SK-N-SH (cell line): ENCODE measurements around the gene CRIP1. TPM values are rescaled to one million over a fixed set of nuclear protein-coding genes. Genes with fewer than 3 reads are reported as not detected.

ENCODE experiments used
- CTCF ChIA-PET: fragments of 300-600, 350-600 bp; formaldehyde crosslinking; extraction: SDS; loops from one replicate; lab custom pipeline; 2021; lab: Yijun Ruan, JAX
- POLR2A ChIA-PET: fragments of 350-600 bp; sonication (Branson Sonifier 250); formaldehyde crosslinking; extraction: SDS; loops from one replicate; lab custom pipeline; 2020; ENCODE audit warnings: antibody characterized with exemption, inconsistent platforms; lab: Yijun Ruan, JAX
- DNase-seq: peaks from one replicate; pipeline ENCODE4 v3.0.0; 2012
- H2AFZ ChIP-seq: fragments of 200-600 bp; sonication (generic); 2 replicates; pipeline ENCODE4 v1.8.1; 2016; ENCODE audit warnings: antibody characterized with exemption, mild to moderate bottlenecking, low read depth
- H3F3A ChIP-seq: fragments of 200-600 bp; sonication (generic); replicated peaks from 2 replicates; pipeline ENCODE3; 2016; ENCODE audit warnings: antibody characterized with exemption, mild to moderate bottlenecking; ENCODE audit not compliant: insufficient read depth
- H3K27ac ChIP-seq, 2 experiments: fragments of 200-500 bp in 1 of 2; fragments of 200-600 bp in 1 of 2; sonication (Bioruptor generic) in 1 of 2; sonication (generic), shearing (Covaris generic) in 1 of 2; 2 replicates each; pipeline versions ENCODE4 v1.5.1 to v1.6.1; 2014 to 2016; ENCODE audit warnings: low read depth in 2 of 2, inconsistent platforms in 1 of 2, low read length in 1 of 2, mild to moderate bottlenecking in 1 of 2, mixed read lengths in 1 of 2
- H3K27me3 ChIP-seq: fragments of 200-600 bp; sonication (generic), shearing (Covaris generic); 2 replicates; pipeline ENCODE4 v1.6.1; 2016; ENCODE audit warnings: mixed run types; ENCODE audit not compliant: insufficient read depth
- H3K36me3 ChIP-seq, 2 experiments: fragments of 200-500 bp in 1 of 2; fragments of 200-600 bp in 1 of 2; sonication (Bioruptor generic) in 1 of 2; sonication (generic) in 1 of 2; replicated peaks in 1 of 2; 2 replicates each; pipeline versions ENCODE3 to v1.5.1; 2014 to 2016; ENCODE audit warnings: low read length in 1 of 2, mild to moderate bottlenecking in 1 of 2; ENCODE audit not compliant: insufficient read depth in 2 of 2, control insufficient read depth in 1 of 2
- H3K4me1 ChIP-seq, 2 experiments: fragments of 200-500 bp in 1 of 2; fragments of 200-600 bp in 1 of 2; sonication (Bioruptor generic) in 1 of 2; sonication (generic), shearing (Covaris generic) in 1 of 2; 2 replicates each; pipeline versions ENCODE4 v1.5.1 to v1.6.1; 2014 to 2016; ENCODE audit warnings: low read depth in 1 of 2, low read length in 1 of 2, mixed run types in 1 of 2; ENCODE audit not compliant: insufficient read depth in 2 of 2, control insufficient read depth in 1 of 2
- H3K4me2 ChIP-seq: fragments of 200-600 bp; sonication (generic), shearing (Covaris generic); 2 replicates; pipeline ENCODE4 v1.6.1; 2017; ENCODE audit warnings: mixed run types
- H3K4me3 ChIP-seq, 2 experiments: fragments of 200-500 bp in 1 of 2; fragments of 200-600 bp in 1 of 2; sonication (Bioruptor generic) in 1 of 2; sonication (generic), shearing (Covaris generic) in 1 of 2; 2 replicates each; pipeline versions ENCODE4 v1.5.1 to v1.8.1; 2014 to 2016; ENCODE audit warnings: low read depth in 2 of 2, inconsistent platforms in 1 of 2, low read length in 1 of 2, mild to moderate bottlenecking in 1 of 2, mixed read lengths in 1 of 2, moderate library complexity in 1 of 2
- H3K79me2 ChIP-seq: fragments of 200-600 bp; sonication (generic); 2 replicates; pipeline ENCODE4 v1.8.1; 2017; ENCODE audit warnings: mild to moderate bottlenecking; ENCODE audit not compliant: insufficient read depth
- H3K9ac ChIP-seq: fragments of 200-600 bp; sonication (generic); 2 replicates; pipeline ENCODE4 v1.6.1; 2017; ENCODE audit warnings: mixed run types
- H3K9me2 ChIP-seq: fragments of 200-600 bp; sonication (generic); 2 replicates; pipeline ENCODE4 v1.6.1; 2017; ENCODE audit warnings: mixed run types
- H3K9me3 ChIP-seq: fragments of 200-600 bp; sonication (generic); 2 replicates; pipeline ENCODE4 v1.6.1; 2017; ENCODE audit warnings: mixed run types, mild to moderate bottlenecking, moderate library complexity
- H4K20me1 ChIP-seq: fragments of 200-600 bp; sonication (generic); 2 replicates; pipeline ENCODE4 v1.6.1; 2017; ENCODE audit warnings: mild to moderate bottlenecking, mixed run types; ENCODE audit not compliant: insufficient read depth
- CHD2 ChIP-seq: fragments of 150-350 bp; IDR thresholded peaks from 2 replicates; pipeline ENCODE4 v1.6.1; 2018; ENCODE audit warnings: low read length; ENCODE audit not compliant: partially characterized antibody
- ELF1 ChIP-seq: IDR thresholded peaks from 2 replicates; pipeline ENCODE4 v1.4.0; 2012
- EP300 ChIP-seq, 2 experiments: IDR thresholded peaks; 2 replicates each; pipeline versions ENCODE4 v1.4.0 to v1.6.1; 2012; ENCODE audit warnings: borderline replicate concordance in 1 of 2, low read depth in 1 of 2, low read length in 1 of 2
- RAD21 ChIP-seq: IDR thresholded peaks from 2 replicates; pipeline ENCODE4 v1.6.1; 2012; ENCODE audit warnings: mild to moderate bottlenecking, low read length
- REST ChIP-seq: IDR thresholded peaks from 2 replicates; pipeline ENCODE4 v1.6.1; 2012; ENCODE audit warnings: mild to moderate bottlenecking, low read depth, low read length, moderate library complexity
- WGBS: methylation state at CpG from one replicate; pipeline ENCODE4 v1.1.6; 2017; ENCODE audit warnings: low lambda C conversion rate; 5-methylcytosine and 5-hydroxymethylcytosine counted together
- polyA plus RNA-seq, 3 experiments: library from polyadenylated mRNA; depleted of rRNA; stranded (reverse); fragments of >200 nt; gene quantifications; 2 replicates each; pipeline ENCODE4 v1.2.3, GENCODE V29; 2012

Gene CRIP1
- polyA plus RNA-seq, 1 of the 3 experiments (the other 2 are of a cell fraction), result 0.72 TPM

- no peak for TF ChIP-seq REST
- TF ChIP-seq, all 33 proteins: peak for 0
Measured at GRCh38 chr14:105495990-105496830, 9.5 kb downstream of the CRIP1 start (continued).

GRCh38 chr14:105496831-105497591, 10.3 kb downstream of the CRIP1 start:
- no peaks in the 10 kb centered on the region for H3F3A ChIP-seq
- no peaks in the 10 kb centered on the region for H3K36me3 ChIP-seq
- H3K27me3 ChIP-seq, result no peaks in the 10 kb centered on the region
- CTCF ChIA-PET, result interaction anchor here (1.0 to 1.9 kb wide), 3 partner anchors 13 to 31 kb away, joined by 3 to 9 read pairs (median 5); no protein-coding TSS in a partner anchor
- H3K9me2 ChIP-seq, result no peaks in the 10 kb centered on the region
- WGBS, result 95% methylated on average over 21 of the region's 32 CpGs
- peaks cover 7% of the 10 kb centered on the region; the same call in 1 of the 2 replicates for H4K20me1 ChIP-seq
- no peak for DNase-seq
- no peak overlapping the region for H3K9ac ChIP-seq
- POLR2A ChIA-PET, result no interaction called here
- no peak overlapping the region for H3K4me2 ChIP-seq
- no peak overlapping the region for H3K4me3 ChIP-seq
- no peak overlapping the region for H3K27ac ChIP-seq
- H3K79me2 ChIP-seq, result peaks cover 10% of the 10 kb centered on the region; the same call in 1 of the 2 replicates
- TF ChIP-seq EP300 (IDR thresholded peaks at IDR 0.05; ENCODE audit: borderline replicate concordance in 1 of 2, low read depth in 1 of 2, low read length in 1 of 2) (no peak), REST (no peak), CHD2 (no peak), RAD21 (no peak), ELF1 (no peak)
- H3K9me3 ChIP-seq, result no peaks in the 10 kb centered on the region
- no peak overlapping the region for H2AFZ ChIP-seq
- H3K4me1 ChIP-seq, result peaks cover 2 to 4% of the 10 kb centered on the region in 2 experiments; a peak in 2 of 4 replicates
